Measurements from ENCODE around the gene ZNF774. TPM values are rescaled to one million over a fixed set of nuclear protein-coding genes. Genes with fewer than 3 reads are reported as not detected.

ZNF774 gene
- total RNA-seq, 3 donors from 2014 or later (not counting 1 experiment from before 2014, with no cell fraction given): 0.34 to 0.70 (median 0.47) TPM

GRCh38 chr15:90400005-90400758 lies 48.1 kb downstream of the ZNF774 start:
- Histone ChIP-seq H3K4me3 (ENCODE audit: low read length) (peak overlapping the region; percentile 30), H3K9me3 (ENCODE audit: control insufficient read depth, insufficient read depth, low read length) (no peaks in the 10 kb centered on the region), H3K27me3 (ENCODE audit: control insufficient read depth, insufficient read depth, low read length) (no peaks in the 10 kb centered on the region), H3K27ac (ENCODE audit: low read length) (peak overlapping the region; percentile 99), H3K36me3 (ENCODE audit: control insufficient read depth, insufficient read depth, low read length) (peaks cover 4% of the 10 kb centered on the region), H3K4me1 (ENCODE audit: control insufficient read depth, insufficient read depth, low read length) (peaks cover 52% of the 10 kb centered on the region)
- ATAC-seq: peak; percentile 56 to 68 (median 59)
- Mint-ChIP-seq H3K4me1 (peaks cover 70 to 79% of the 10 kb centered on the region in 2 donors), H3K36me3 (no peaks in the 10 kb centered on the region), H3K9me3 (no peaks in the 10 kb centered on the region), H3K27ac (peak overlapping the region; percentile 94 to 97), H3K27me3 (ENCODE audit: low read depth in 2 of 2) (no peaks in the 10 kb centered on the region), H3K4me3 (peak overlapping the region; percentile 85)
- intact Hi-C loops (cut with micrococcal nuclease): loop anchor here (1.0 to 10.0 kb wide), 7 partner anchors 8 to 1455 kb away; partner anchors contain the start of genes GDPGP1, IQGAP1 and SLCO3A1
- DNase-seq: peak in 1 of 2 donors; percentile 65
- WGBS (ENCODE audit: insufficient coverage): 9% methylated on average over 2 of the region's 7 CpGs
- no peak for TF ChIP-seq CTCF (IDR thresholded peaks at IDR 0.05)

GRCh38 chr15:90400759-90401314 lies 48.8 kb downstream of the ZNF774 start:
- Mint-ChIP-seq H3K4me3 (peak overlapping the region; percentile 85), H3K9me3 (no peaks in the 10 kb centered on the region), H3K27ac (peak overlapping the region; percentile 94 to 97), H3K4me1 (peaks cover 70 to 79% of the 10 kb centered on the region in 2 donors), H3K27me3 (ENCODE audit: low read depth in 2 of 2) (no peaks in the 10 kb centered on the region), H3K36me3 (no peaks in the 10 kb centered on the region)
- Histone ChIP-seq H3K36me3 (ENCODE audit: control insufficient read depth, insufficient read depth, low read length) (peaks cover under 1% of the 10 kb centered on the region), H3K27ac (ENCODE audit: low read length) (peak overlapping the region; percentile 99), H3K4me3 (ENCODE audit: low read length) (peak overlapping the region; percentile 30), H3K4me1 (ENCODE audit: control insufficient read depth, insufficient read depth, low read length) (peaks cover 47% of the 10 kb centered on the region), H3K27me3 (ENCODE audit: control insufficient read depth, insufficient read depth, low read length) (no peaks in the 10 kb centered on the region), H3K9me3 (ENCODE audit: control insufficient read depth, insufficient read depth, low read length) (no peaks in the 10 kb centered on the region)
- DNase-seq (peak; percentile 49 to 94), ATAC-seq (peak; percentile 79 to 96 (median 96))
- 10% methylated on average over 7 of the region's 7 CpGs for WGBS (ENCODE audit: insufficient coverage)
- no peak for TF ChIP-seq CTCF (IDR thresholded peaks at IDR 0.05)
- intact Hi-C loops (cut with micrococcal nuclease): loop anchor here (1.0 to 10.0 kb wide), 7 partner anchors 7 to 1454 kb away; partner anchors contain the start of genes GDPGP1, IQGAP1 and SLCO3A1

GRCh38 chr15:90401495-90401894 lies 49.4 kb downstream of the ZNF774 start:
- peak in 1 of 2 donors; percentile 30 for DNase-seq
- peak overlapping the region; percentile 85 for H3K4me3 Mint-ChIP-seq
- no peaks in the 10 kb centered on the region for H3K36me3 Mint-ChIP-seq
- Histone ChIP-seq H3K4me1 (ENCODE audit: control insufficient read depth, insufficient read depth, low read length) (peaks cover 51% of the 10 kb centered on the region), H3K36me3 (ENCODE audit: control insufficient read depth, insufficient read depth, low read length) (no peaks in the 10 kb centered on the region), H3K9me3 (ENCODE audit: control insufficient read depth, insufficient read depth, low read length) (no peaks in the 10 kb centered on the region), H3K27me3 (ENCODE audit: control insufficient read depth, insufficient read depth, low read length) (no peaks in the 10 kb centered on the region), H3K27ac (ENCODE audit: low read length) (peak overlapping the region; percentile 99), H3K4me3 (ENCODE audit: low read length) (no peak overlapping the region)
- WGBS (ENCODE audit: insufficient coverage): 55% methylated on average over 1 of the region's 1 CpG
- no peaks in the 10 kb centered on the region for H3K9me3 Mint-ChIP-seq
- ATAC-seq: no peak
- no peak for TF ChIP-seq CTCF (IDR thresholded peaks at IDR 0.05)
- H3K27ac Mint-ChIP-seq: peak overlapping the region; percentile 94 to 97
- no peaks in the 10 kb centered on the region for H3K27me3 Mint-ChIP-seq (ENCODE audit: low read depth in 2 of 2)
- intact Hi-C loops (cut with micrococcal nuclease): loop anchor here (2.0 to 10.0 kb wide), 5 partner anchors 17 to 1453 kb away; partner anchors contain the start of genes GDPGP1 and SLCO3A1
- H3K4me1 Mint-ChIP-seq: peaks cover 70 to 79% of the 10 kb centered on the region in 2 donors

All from natural killer cell (primary cell).